Epidermal melanocyte (primary cell): ENCODE results near the gene ANKIB1.

Experiments used
- DNase-seq: peaks from one replicate; pipeline ENCODE4 v3.0.0; 2011; ENCODE audit warnings: low spot score; ENCODE audit not compliant: insufficient read length

The ANKIB1 gene

GRCh38 chr7:92447345-92448204 is 201.8 kb downstream of the ANKIB1 start, which contains the start of gene GATAD1:
Gene GATAD1, plus strand, starts transcription at chr7:92447482. Its CDS starts 248 bp downstream, at chr7:92447730.
- peak; percentile 85 for DNase-seq

- peak; percentile 32 for DNase-seq
Measured at GRCh38 chr7:92448205-92448747, 202.5 kb downstream of the ANKIB1 start.
